Natural killer cell (primary cell): ENCODE measurements around the gene BEAN1. TPM values are rescaled to one million over a fixed set of nuclear protein-coding genes. Genes with fewer than 3 reads are reported as not detected.

ENCODE experiments used
- ATAC-seq, 3 donors: fragments of 150-1000 bp in 2 of 3; fragments of 200-7000 bp in 1 of 3; cut with Tn5 transposase; 1 replicate in 1 of 3; 2 replicates in 2 of 3; pipeline ENCODE4 v1.10.0; 2021; ENCODE audit warnings: mild to moderate bottlenecking in 2 of 3, moderate library complexity in 2 of 3
- DNase-seq, 2 donors: peaks; one replicate each; pipeline versions ENCODE4 v3.0.0 to v3.0.0-alpha.2; 2013 to 2021; ENCODE audit warnings: mixed read lengths in 1 of 2
- H3K27ac ChIP-seq: one replicate; pipeline ENCODE4 v1.5.1; 2013; ENCODE audit warnings: mild to moderate bottlenecking, low read length
- H3K27me3 ChIP-seq: one replicate; pipeline ENCODE4 v1.6.1; 2013; ENCODE audit warnings: low read length; ENCODE audit not compliant: control insufficient read depth, insufficient read depth
- H3K36me3 ChIP-seq: one replicate; pipeline ENCODE4 v1.6.1; 2013; ENCODE audit warnings: low read length; ENCODE audit not compliant: control insufficient read depth, insufficient read depth
- H3K4me1 ChIP-seq: one replicate; pipeline ENCODE4 v1.6.1; 2013; ENCODE audit warnings: low read length; ENCODE audit not compliant: control insufficient read depth, insufficient read depth
- H3K4me3 ChIP-seq: one replicate; pipeline ENCODE4 v1.5.1; 2013; ENCODE audit warnings: low read length
- H3K9me3 ChIP-seq: one replicate; pipeline ENCODE4 v1.6.1; 2013; ENCODE audit warnings: low read length; ENCODE audit not compliant: control insufficient read depth, insufficient read depth
- H3K27ac Mint-ChIP-seq, 2 donors: one replicate each; pipeline ENCODE4 v1.8.0; 2022; ENCODE audit warnings: mild to moderate bottlenecking in 2 of 2, mixed read lengths in 2 of 2, moderate library complexity in 1 of 2
- H3K27me3 Mint-ChIP-seq, 2 donors: one replicate each; pipeline ENCODE4 v1.8.0; 2022; ENCODE audit warnings: low read depth in 2 of 2, mixed read lengths in 2 of 2
- H3K36me3 Mint-ChIP-seq: one replicate; pipeline ENCODE4 v1.8.0; 2022; ENCODE audit warnings: mixed read lengths
- H3K4me1 Mint-ChIP-seq, 2 donors: one replicate each; pipeline ENCODE4 v1.8.0; 2022; ENCODE audit warnings: mixed read lengths in 2 of 2
- H3K4me3 Mint-ChIP-seq: one replicate; pipeline ENCODE4 v1.8.0; 2022; ENCODE audit warnings: mild to moderate bottlenecking, moderate library complexity, mixed read lengths
- H3K9me3 Mint-ChIP-seq, 2 donors: one replicate each; pipeline ENCODE4 v1.8.0; 2022; ENCODE audit warnings: mixed read lengths in 2 of 2
- CTCF ChIP-seq: fragments of 200-600 bp; IDR thresholded peaks from one replicate; pipeline ENCODE4 v1.8.0; 2022; ENCODE audit warnings: antibody characterized with exemption
- WGBS: methylation state at CpG from one replicate; pipeline ENCODE4 v1.1.7; 2013; ENCODE audit warnings: missing lambda C conversion rate; ENCODE audit not compliant: insufficient coverage; 5-methylcytosine and 5-hydroxymethylcytosine counted together
- intact Hi-C: fragments of 100-400 bp; cut with micrococcal nuclease; formaldehyde crosslinking; loops from one replicate; pipeline ENCODE4 v1.14.2; 2022
- total RNA-seq, 4 donors: library from RNA; stranded (reverse); fragments of 120-200 nt in 1 of 4; gene quantifications; one replicate each; pipeline versions ENCODE4 v1.2.3 to v1.2.4, GENCODE V29; 2013 to 2022

BEAN1 gene
- total RNA-seq, 3 donors from 2014 or later (not counting 1 experiment from before 2014, with no cell fraction given) = not detected

- DNase-seq (no peak), ATAC-seq (peak in 1 of 3 donors; percentile 53)
- Mint-ChIP-seq H3K4me1 (peaks cover 9 to 18% of the 10 kb centered on the region in 2 donors), H3K27ac (peak overlapping the region; percentile 32 to 73), H3K36me3 (no peaks in the 10 kb centered on the region), H3K27me3 (peaks cover 0 to 4% of the 10 kb centered on the region in 2 donors), H3K9me3 (peaks cover 8 to 10% of the 10 kb centered on the region in 2 donors), H3K4me3 (no peak overlapping the region)
- intact Hi-C loops = no loop called here
- Histone ChIP-seq H3K4me1 (no peaks in the 10 kb centered on the region), H3K27me3 (no peaks in the 10 kb centered on the region), H3K4me3 (no peak overlapping the region), H3K9me3 (peaks cover 8% of the 10 kb centered on the region), H3K27ac (peak overlapping the region; percentile 8), H3K36me3 (no peaks in the 10 kb centered on the region)
- no peak for TF ChIP-seq CTCF
- 73% methylated on average over 3 of the region's 3 CpGs for WGBS
These were observed 47.5 kb upstream of the BEAN1 start for GRCh38 chr16:66379571-66379941.

GRCh38 chr16:66380421-66380820 lies 46.7 kb upstream of the BEAN1 start:
- peaks cover 9 to 18% of the 10 kb centered on the region in 2 donors for H3K4me1 Mint-ChIP-seq
- no peak overlapping the region for H3K4me3 Mint-ChIP-seq
- peaks cover 8% of the 10 kb centered on the region for H3K9me3 ChIP-seq
- H3K27me3 Mint-ChIP-seq = peaks cover 4% of the 10 kb centered on the region in 2 donors
- no peak for DNase-seq
- H3K36me3 Mint-ChIP-seq = no peaks in the 10 kb centered on the region
- WGBS = 70% methylated on average over 3 of the region's 3 CpGs
- H3K27me3 ChIP-seq = no peaks in the 10 kb centered on the region
- intact Hi-C loops = no loop called here
- no peak overlapping the region for H3K27ac ChIP-seq
- no peak for ATAC-seq
- H3K27ac Mint-ChIP-seq = peak overlapping the region; percentile 32 to 73
- H3K4me1 ChIP-seq = no peaks in the 10 kb centered on the region
- peaks cover 8 to 10% of the 10 kb centered on the region in 2 donors for H3K9me3 Mint-ChIP-seq
- no peak overlapping the region for H3K4me3 ChIP-seq
- no peak for TF ChIP-seq CTCF
- no peaks in the 10 kb centered on the region for H3K36me3 ChIP-seq

GRCh38 chr16:66381585-66382170 lies 45.4 kb upstream of the BEAN1 start:
- TF ChIP-seq CTCF = no peak
- intact Hi-C loops = no loop called here
- ATAC-seq = no peak

More at GRCh38 chr16:66381585-66382170, 45.4 kb upstream of the BEAN1 start:
- H3K9me3 ChIP-seq = peaks cover 8% of the 10 kb centered on the region
- H3K36me3 ChIP-seq = no peaks in the 10 kb centered on the region
- Mint-ChIP-seq H3K4me3 (no peak overlapping the region), H3K4me1 (peaks cover 9 to 18% of the 10 kb centered on the region in 2 donors), H3K27me3 (peaks cover 4 to 6% of the 10 kb centered on the region in 2 donors), H3K36me3 (no peaks in the 10 kb centered on the region), H3K27ac (no peak overlapping the region), H3K9me3 (peaks cover 8 to 10% of the 10 kb centered on the region in 2 donors)
- H3K27ac ChIP-seq = no peak overlapping the region
- H3K27me3 ChIP-seq = no peaks in the 10 kb centered on the region
- H3K4me1 ChIP-seq = no peaks in the 10 kb centered on the region
- no peak overlapping the region for H3K4me3 ChIP-seq
- WGBS = 78% methylated on average over 5 of the region's 5 CpGs
- DNase-seq = no peak
